Astrocyte of the cerebellum (primary cell): ENCODE measurements around the gene PRKAR1B.
A peak's percentile ranks its signal among the peaks of the same experiment; 100 is the strongest.

ENCODE experiments used
- DNase-seq: peaks from one replicate; pipeline ENCODE4 v3.0.0-alpha.2; 2011; ENCODE audit warnings: low read depth
- H3K4me3 ChIP-seq: 2 replicates; pipeline ENCODE4 v1.5.1; 2011; ENCODE audit warnings: mild to moderate bottlenecking, low read depth, low read length, moderate library complexity
- in situ Hi-C: cut with HindIII; loops from 2 replicates; pipeline ENCODE4 v1.10.0; 2017; ENCODE audit warnings: low sequenced_read_pairs
- TF ChIP-seq, protein P1 (sequence below): IDR thresholded peaks from 2 replicates; pipeline ENCODE4 v1.5.1; 2012; ENCODE audit warnings: low read length, low read depth, moderate library complexity, mild to moderate bottlenecking; ENCODE audit errors: missing control alignments

PRKAR1B gene

DNA sequence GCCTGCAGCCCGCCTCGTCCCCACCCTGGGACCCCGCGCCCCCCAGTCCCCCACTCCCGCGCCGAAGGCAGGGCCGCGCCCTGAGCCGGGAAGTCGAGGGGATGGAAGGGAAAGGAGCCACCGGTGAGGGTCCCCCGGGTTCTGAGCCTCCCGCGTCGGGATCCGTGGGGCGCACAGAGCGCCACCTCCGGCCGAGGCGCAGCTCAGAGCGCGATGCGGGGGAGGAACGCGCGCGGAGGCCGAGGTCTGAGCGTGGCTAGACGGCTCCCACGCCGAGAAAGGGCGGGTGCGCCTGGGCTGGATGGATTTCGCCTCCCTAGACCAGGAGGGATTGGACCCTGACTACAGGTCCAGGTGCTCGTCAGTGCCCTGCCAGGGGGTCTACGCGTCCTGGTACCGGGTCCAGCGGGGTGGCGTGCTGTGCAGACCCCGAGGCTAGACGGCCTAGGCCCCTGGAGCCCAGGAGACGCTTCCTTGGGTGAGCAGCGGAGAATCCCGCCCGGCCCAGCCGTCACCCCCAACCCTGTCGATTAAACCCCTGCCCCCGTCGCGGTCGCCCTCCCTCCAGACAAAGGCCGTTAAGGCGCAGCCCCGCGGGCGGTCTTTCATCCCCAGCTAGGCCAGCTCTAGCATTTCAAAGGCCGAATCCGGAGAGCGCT lies 206.4 kb downstream of the PRKAR1B start:
- no peak for DNase-seq
- in situ Hi-C loops = no loop called here
- no peak overlapping the region for H3K4me3 ChIP-seq
- TF ChIP-seq, protein P1, sequence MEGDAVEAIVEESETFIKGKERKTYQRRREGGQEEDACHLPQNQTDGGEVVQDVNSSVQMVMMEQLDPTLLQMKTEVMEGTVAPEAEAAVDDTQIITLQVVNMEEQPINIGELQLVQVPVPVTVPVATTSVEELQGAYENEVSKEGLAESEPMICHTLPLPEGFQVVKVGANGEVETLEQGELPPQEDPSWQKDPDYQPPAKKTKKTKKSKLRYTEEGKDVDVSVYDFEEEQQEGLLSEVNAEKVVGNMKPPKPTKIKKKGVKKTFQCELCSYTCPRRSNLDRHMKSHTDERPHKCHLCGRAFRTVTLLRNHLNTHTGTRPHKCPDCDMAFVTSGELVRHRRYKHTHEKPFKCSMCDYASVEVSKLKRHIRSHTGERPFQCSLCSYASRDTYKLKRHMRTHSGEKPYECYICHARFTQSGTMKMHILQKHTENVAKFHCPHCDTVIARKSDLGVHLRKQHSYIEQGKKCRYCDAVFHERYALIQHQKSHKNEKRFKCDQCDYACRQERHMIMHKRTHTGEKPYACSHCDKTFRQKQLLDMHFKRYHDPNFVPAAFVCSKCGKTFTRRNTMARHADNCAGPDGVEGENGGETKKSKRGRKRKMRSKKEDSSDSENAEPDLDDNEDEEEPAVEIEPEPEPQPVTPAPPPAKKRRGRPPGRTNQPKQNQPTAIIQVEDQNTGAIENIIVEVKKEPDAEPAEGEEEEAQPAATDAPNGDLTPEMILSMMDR = peak; percentile 13

- in situ Hi-C loops = no loop called here
- H3K4me3 ChIP-seq = peak within 1 kb of the TSS; percentile 52
- DNase-seq = no peak
- TF ChIP-seq, protein P1 = peak; percentile 4
Measured at GRCh38 chr7:519484-520390, 207.3 kb downstream of the PRKAR1B start, which contains the start of gene PDGFA. Gene PDGFA (minus strand): TSS chr7:519846. CDS start chr7:519001, 845 bp downstream.

DNA sequence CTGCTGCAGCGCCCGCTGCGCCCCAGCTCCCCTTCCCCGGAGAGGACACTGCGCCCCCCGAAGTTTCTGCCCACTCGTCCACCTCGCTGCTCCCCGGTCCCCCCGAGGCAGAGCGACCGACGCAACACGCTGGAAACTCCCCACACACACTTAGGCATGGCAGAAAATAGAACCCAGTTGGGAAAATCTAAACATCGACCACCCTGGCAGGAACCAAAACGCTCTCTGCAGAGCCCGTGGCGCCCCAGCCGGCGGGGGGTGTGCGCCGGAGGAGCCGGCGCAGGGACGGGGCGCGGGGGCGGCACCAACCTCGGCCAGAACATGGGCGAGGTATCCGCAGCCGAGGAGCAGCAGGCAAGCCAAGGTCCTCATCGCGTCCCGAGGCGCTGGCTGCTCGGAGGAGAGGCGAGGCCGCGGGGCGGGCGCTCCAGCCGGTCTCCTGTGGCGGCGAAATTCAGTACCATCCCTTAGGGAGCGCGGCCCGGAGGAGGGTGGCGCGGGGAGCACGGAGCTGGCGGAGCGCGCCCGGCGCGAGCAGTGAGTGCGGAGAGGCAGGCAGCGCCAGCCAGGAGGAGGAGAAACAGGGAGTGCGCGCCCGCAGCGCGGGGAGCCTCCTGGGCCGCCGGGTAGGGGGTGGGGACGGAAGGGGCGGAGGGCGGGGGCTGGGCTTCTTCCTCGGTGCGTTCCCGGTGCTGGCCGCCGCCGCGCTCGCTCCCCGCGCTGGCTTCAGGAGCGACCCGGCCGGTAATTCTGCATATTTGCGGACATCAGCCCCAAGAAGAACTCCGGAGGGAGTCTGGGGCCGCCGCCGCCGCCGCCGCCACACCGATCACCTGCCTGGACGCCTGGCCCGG lies 208.2 kb downstream of the PRKAR1B start:
- no peak for DNase-seq
- in situ Hi-C loops = no loop called here
- TF ChIP-seq, protein P1 = no peak
- H3K4me3 ChIP-seq = peak overlapping the region; percentile 52

DNA sequence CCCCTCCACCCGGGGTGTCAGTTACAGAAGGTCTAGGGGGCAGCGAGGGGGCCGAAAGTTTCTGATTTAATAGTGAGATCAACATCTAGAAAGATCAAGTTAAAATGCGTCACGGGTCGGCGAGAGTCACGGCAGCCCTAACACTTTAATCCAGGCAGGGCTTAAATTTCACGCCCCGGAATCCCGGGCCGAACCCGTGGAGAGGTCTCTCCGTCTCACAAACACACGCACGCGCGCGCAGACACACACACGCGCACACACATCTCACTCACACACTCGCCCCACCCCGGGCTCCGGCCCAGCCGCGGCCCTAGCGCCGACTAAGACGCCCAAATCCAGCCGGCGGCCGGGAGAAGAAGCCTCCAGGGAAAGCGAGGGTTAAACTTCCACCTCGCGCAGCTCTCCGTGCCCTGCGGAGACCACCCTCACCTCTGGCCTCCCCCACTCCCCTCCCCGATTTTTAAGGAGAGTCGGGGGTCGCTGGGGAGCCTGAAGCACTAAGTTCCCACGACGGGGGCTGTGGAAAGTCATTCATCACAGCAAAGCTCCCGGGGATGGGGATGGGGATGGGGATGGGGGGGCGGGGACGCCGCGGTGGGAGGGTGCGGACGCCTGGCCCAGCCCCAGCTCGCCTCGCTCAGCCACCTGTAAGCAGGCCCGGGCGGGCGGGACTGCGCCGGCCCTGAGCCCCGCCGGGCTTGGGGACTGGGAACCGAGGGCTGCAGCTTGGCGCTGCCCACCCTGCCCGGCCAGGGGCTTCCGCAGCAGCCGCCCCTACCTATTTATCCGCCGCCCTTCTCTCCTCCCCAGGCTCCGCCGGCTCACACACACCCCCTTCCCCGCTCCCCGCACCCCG lies 209.1 kb downstream of the PRKAR1B start:
- peak overlapping the region; percentile 52 for H3K4me3 ChIP-seq
- no peak for DNase-seq
- TF ChIP-seq, protein P1 = no peak
- in situ Hi-C loops = no loop called here

DNA sequence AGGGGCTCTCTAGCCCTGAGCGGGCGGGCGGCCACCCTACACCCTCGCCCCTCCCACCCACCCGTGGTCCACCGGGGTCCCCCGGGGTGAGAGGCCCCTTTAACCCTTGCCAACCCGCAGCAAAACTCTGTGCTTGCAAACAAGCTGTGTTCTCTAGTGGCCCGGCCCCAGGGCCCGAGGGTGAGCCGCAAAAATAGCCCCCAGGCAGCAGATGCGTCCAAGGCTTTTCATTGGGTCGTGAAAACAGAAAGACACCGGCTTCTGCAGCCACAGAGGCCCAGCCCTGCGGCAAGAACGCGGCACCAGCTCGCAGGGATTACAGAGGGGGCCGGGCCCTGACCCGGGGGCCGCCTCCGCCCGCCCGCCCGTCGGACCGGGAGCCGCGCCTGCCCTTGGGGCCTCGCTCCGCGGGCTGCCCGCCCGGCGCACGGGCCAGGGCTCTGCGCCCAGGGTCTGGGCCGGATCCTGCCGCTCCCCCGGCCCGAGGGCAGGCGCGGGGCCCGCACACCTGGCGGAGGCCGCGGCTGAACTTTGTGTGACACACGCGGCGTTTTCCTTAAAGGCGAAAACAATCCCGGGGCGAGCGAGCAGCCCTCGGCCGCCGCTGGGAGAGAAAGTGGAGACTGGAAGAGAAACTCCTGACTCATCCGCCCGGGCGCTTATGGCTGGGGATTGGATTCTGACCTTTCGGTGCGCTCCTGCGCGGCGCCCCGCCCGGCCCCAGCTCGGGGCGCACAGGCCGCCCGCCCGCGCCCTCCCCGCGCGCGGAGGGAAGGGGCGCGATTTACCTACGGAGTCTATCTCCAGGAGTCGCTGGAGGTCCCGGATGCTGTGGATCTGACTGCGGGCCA lies 210.2 kb downstream of the PRKAR1B start:
- TF ChIP-seq, protein P1 = no peak
- peak; percentile 32 for DNase-seq
- in situ Hi-C loops = no loop called here
- H3K4me3 ChIP-seq = peak overlapping the region; percentile 52
